ENCODE measurements around the gene DEXI.
A peak's percentile ranks its signal among the peaks of the same experiment; 100 is the strongest.
"Not testable (repeated sequence)": the region's sequence is repeated elsewhere in the genome, so short reads cannot be mapped to it uniquely, and the experiment has no call there.

Gene DEXI

DNA sequence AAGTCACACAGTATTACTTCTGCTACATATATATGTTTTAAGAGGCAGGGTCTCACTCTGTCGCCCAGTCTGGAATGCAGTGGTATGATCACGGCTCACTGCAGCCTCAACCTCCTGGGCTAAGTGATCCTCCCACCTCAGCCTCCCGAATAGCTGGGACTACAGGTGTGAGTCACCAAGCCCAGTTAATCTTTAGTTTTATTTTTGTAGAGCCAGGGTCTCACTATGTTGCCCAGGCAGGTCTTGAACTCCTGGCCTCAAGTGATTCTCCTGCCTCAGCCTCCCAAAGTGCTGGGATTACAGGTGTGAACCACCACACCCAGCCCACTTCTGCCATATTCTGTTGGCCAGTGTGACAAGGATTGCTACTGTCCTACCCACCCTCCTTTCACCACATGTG lies 17.0 kb downstream of the DEXI start:
- DNase-seq, result not testable (repeated sequence)

DNA sequence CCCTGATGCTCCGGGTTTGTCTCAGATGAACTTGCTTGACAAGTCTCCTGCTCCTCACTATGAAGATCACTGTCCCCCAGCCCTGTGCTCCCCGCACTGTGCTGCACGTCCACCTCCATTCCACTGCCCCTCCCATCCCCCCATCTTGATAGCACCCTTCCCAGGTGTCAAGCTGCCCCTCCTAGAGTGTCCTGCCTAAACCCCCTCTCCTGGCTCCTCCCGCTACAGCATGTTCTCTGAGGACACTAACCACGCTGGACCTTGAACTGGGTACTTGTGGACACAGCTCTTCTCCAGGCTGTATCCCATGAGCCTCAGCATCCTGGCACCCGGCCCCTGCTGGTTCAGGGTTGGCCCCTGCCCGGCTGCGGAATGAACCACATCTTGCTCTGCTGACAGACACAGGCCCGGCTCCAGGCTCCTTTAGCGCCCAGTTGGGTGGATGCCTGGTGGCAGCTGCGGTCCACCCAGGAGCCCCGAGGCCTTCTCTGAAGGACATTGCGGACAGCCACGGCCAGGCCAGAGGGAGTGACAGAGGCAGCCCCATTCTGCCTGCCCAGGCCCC lies 18.5 kb downstream of the DEXI start:
- DNase-seq, result no peak

GRCh38 chr16:10923146-10923649 lies 19.1 kb downstream of the DEXI start:
- no peak for DNase-seq

GRCh38 chr16:10922328-10923145 lies 19.7 kb downstream of the DEXI start:
- DNase-seq, result no peak

- no peak for DNase-seq
These were observed 20.5 kb downstream of the DEXI start for GRCh38 chr16:10921536-10922327.

GRCh38 chr16:10920726-10921427 lies 21.4 kb downstream of the DEXI start:
- DNase-seq, result no peak

- no peak for DNase-seq
These were observed 23.3 kb downstream of the DEXI start for GRCh38 chr16:10919003-10919351.

DNA sequence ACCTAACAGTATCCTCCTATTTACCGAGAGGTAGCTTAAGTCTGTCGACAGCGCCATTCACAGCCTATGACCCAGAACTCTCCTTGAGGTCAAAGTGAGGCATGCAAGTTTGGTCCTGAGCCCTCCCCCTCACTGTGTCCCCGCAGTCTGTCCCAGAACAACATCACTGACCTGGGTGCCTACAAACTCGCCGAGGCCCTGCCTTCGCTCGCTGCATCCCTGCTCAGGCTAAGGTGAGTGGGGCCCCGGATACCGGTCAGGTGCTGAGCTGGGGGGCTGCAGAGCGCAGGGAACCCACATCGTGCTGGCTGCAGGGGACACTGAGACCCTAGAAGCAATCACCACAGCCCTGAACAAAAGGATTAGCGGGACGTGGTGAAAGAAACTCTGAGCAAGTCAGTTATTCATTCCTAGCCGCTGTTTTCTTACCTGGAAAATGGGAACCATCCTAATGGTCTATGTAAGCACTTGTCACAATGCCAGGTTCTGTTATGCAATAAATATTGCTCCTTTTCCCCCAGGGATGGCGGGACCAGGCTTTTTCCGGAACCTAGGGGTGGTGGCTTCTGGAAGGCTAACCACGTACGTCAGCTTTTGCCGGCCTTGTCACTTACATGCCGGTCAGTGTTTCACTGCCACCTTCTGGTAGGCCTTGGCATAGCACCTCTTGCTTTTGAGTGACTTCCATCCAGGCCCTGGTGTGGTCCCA lies 23.8 kb downstream of the DEXI start:
- DNase-seq, result peak; percentile 74

DNA sequence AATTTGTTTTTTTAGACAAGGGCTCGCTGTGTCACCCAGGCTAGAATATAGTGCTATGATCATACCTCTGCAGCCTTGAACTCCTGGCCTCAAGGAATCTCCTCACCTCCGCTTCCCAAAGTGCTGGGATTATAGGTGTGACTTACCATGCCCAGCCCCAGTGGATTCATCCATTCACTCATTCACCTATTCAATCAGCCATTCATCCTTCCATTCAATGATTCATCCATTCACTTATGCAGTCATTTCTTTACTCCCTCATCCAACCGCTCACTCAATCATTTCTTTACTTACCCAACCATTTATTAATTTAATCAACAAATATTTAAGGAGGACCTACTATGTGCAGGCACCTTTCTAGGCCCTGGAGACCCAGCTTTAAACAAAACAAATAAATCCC lies 25.7 kb downstream of the DEXI start:
- DNase-seq, result no peak

DNA sequence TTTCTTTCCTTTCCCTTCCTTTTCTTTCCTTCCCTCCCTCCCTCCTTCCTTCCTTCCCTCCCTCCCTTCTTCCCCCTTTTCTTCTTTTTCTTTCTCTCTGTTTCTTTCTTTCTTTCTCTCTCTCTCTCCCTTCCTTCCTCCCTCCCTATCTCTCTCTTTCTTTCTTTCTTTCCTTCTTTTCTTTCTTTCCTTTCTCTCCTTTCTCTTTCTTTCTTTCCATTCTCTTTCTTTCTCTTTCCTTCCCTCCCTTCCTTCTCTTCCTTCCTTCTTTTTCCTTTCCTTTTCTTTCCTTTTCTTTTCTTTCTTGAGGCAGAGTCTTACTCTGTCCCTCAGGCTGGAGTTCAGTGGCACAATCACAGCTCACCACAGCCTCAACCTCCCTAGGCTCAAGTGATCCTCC lies 31.0 kb downstream of the DEXI start:
- DNase-seq, result no peak

DNA sequence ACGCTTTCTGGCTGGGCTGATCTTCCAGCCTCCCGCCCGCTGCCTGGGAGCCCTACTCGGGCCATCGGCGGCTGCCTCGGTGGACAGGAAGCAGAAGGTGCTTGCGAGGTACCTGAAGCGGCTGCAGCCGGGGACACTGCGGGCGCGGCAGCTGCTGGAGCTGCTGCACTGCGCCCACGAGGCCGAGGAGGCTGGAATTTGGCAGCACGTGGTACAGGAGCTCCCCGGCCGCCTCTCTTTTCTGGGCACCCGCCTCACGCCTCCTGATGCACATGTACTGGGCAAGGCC lies 34.6 kb downstream of the DEXI start:
- DNase-seq, result no peak

- DNase-seq, result no peak
These were observed 35.1 kb downstream of the DEXI start for GRCh38 chr16:10906914-10907756.

DNA sequence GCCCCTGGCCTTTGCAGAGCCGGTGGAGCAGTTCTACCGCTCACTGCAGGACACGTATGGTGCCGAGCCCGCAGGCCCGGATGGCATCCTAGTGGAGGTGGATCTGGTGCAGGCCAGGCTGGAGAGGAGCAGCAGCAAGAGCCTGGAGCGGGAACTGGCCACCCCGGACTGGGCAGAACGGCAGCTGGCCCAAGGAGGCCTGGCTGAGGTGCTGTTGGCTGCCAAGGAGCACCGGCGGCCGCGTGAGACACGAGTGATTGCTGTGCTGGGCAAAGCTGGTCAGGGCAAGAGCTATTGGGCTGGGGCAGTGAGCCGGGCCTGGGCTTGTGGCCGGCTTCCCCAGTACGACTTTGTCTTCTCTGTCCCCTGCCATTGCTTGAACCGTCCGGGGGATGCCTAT lies 35.8 kb downstream of the DEXI start:
- no peak for DNase-seq

DNA sequence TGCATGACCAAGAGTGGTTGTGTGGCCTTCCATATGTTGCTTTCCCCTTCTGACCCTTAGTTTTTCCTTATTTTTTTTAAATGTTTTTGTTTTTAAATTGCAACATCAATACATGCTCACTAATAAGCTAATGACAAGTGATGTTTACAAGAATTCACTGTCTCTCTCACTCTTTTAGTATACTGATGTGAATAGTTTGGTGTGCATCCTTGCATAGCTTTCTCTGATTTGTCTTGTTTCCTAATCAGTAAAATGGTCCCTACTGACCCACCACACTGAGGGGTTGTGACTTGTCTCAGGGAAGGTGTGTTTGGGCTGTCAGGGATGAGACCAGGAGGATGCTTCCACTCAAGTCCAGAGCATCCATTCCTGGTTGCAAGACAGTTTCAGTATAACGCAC lies 39.3 kb downstream of the DEXI start:
- DNase-seq, result no peak

DNA sequence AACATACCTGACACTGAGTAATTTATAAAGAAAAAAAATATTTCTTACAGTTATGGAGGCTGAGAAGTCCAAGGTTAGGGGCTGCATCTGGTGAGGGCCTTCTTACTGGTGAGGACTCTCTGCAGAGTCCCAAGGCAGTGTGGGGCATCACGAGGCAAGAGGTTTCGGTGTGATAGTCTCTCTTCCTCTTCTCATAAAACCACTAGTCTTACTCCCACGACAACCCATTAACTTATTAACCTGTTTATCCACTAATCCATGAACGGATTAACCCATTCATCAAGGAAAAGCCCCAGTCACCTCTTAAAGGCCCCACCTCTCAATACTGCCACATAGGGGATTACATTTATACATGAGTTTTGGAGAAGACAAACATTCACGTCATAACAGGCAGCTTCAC lies 45.1 kb downstream of the DEXI start:
- DNase-seq, result no peak

- DNase-seq, result no peak
These were observed 45.5 kb downstream of the DEXI start for GRCh38 chr16:10896723-10897122.

GRCh38 chr16:10896165-10896564 lies 46.1 kb downstream of the DEXI start:
- DNase-seq, result no peak

GRCh38 chr16:10895053-10895946 lies 47.0 kb downstream of the DEXI start:
- DNase-seq, result no peak

DNA sequence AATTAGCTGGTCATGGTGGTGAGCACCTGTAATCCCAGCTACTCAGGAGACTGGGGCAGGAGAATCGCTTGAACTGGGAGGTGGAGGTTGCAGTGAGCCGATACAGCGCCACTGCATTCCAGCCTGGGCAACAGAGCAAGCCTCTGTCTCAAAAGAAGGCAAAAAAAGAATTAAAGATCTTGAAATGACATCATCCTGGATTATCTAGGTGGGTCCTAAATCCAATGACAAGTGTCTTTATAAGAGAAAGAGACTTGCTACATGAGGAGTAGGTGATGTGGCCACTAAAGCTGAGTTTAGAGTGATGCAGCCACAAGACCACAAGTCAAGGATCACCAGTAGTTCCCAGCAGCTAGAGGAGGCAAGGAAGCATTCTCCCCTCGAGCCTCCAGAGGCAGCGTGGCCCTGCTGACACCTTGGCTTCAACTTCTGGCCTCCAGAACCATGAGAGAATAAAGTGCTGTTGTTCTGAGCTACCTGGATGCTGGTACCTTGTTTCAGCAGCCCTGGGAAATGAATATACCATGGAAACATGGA lies 49.4 kb downstream of the DEXI start:
- DNase-seq, result no peak

GRCh38 chr16:10889855-10890254 lies 52.4 kb downstream of the DEXI start:
- DNase-seq, result no peak
